Measurements from ENCODE around the gene ZNF777.
A peak's percentile ranks its signal among the peaks of the same experiment; 100 is the strongest.
"Not testable (repeated sequence)": the region's sequence is repeated elsewhere in the genome, so short reads cannot be mapped to it uniquely, and the experiment has no call there.

ZNF777 gene

GRCh38 chr7:149448961-149449360 is 11.9 kb downstream of the ZNF777 start:
- no peak for DNase-seq

GRCh38 chr7:149446026-149446425 is 14.8 kb downstream of the ZNF777 start:
- DNase-seq, result not testable (repeated sequence)

- DNase-seq, result no peak
Measured at GRCh38 chr7:149444287-149444686, 16.6 kb downstream of the ZNF777 start.

GRCh38 chr7:149443523-149443922 is 17.3 kb downstream of the ZNF777 start:
- DNase-seq, result no peak

- no peak for DNase-seq
Measured at GRCh38 chr7:149442924-149443323, 17.9 kb downstream of the ZNF777 start.

- no peak for DNase-seq
Measured at GRCh38 chr7:149440222-149440621, 20.6 kb downstream of the ZNF777 start.

GRCh38 chr7:149436358-149436757 is 24.5 kb downstream of the ZNF777 start:
- no peak for DNase-seq

- no peak for DNase-seq
Measured at GRCh38 chr7:149433124-149433523, 27.7 kb downstream of the ZNF777 start.

- no peak for DNase-seq
Measured at GRCh38 chr7:149432121-149432691, 28.7 kb downstream of the ZNF777 start.

- no peak for DNase-seq
Measured at GRCh38 chr7:149431486-149432120, 29.3 kb downstream of the ZNF777 start.

GRCh38 chr7:149430192-149430591 is 30.7 kb downstream of the ZNF777 start:
- no peak for DNase-seq

- DNase-seq, result no peak
Measured at GRCh38 chr7:149427893-149428292, 33.0 kb downstream of the ZNF777 start.

- DNase-seq, result no peak
Measured at GRCh38 chr7:149427096-149427680, 33.7 kb downstream of the ZNF777 start.

GRCh38 chr7:149423449-149424110 is 37.3 kb downstream of the ZNF777 start:
- no peak for DNase-seq

GRCh38 chr7:149422914-149423301 is 38.0 kb downstream of the ZNF777 start:
- peak; percentile 56 for DNase-seq

GRCh38 chr7:149422162-149422913 is 38.5 kb downstream of the ZNF777 start:
- peak; percentile 79 for DNase-seq

- DNase-seq, result no peak
Measured at GRCh38 chr7:149420006-149420405, 40.9 kb downstream of the ZNF777 start.

- no peak for DNase-seq
Measured at GRCh38 chr7:149415391-149416071, 45.3 kb downstream of the ZNF777 start.

GRCh38 chr7:149414745-149415390 is 46.0 kb downstream of the ZNF777 start:
- DNase-seq, result peak; percentile 61

GRCh38 chr7:149414171-149414570 is 46.7 kb downstream of the ZNF777 start:
- no peak for DNase-seq

- DNase-seq, result not testable (repeated sequence)
Measured at GRCh38 chr7:149413083-149413482, 47.8 kb downstream of the ZNF777 start.

GRCh38 chr7:149409895-149410294 is 51.0 kb downstream of the ZNF777 start:
- DNase-seq, result no peak
